ENCODE results near the gene HPGD.

HPGD gene

DNA sequence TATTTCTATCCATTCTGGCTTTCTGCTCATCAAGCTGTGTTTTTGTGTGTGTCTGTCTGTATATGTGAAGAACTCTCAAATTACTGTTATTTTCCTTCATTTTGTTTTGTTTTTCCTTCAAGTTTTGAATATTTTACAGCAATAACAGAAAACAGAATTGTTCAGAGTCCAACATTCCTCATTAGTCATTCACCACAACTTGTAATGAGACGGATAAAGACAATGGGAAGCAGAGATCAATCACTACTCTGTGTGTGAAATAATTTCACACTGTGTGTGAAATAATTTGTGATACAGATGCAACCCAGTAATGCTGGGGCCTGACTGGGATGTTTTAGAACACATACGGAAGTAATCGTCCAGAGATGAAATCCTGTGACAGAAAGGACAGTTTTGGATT, 55.2 kb downstream of the HPGD start:
- no peak for DNase-seq

DNA sequence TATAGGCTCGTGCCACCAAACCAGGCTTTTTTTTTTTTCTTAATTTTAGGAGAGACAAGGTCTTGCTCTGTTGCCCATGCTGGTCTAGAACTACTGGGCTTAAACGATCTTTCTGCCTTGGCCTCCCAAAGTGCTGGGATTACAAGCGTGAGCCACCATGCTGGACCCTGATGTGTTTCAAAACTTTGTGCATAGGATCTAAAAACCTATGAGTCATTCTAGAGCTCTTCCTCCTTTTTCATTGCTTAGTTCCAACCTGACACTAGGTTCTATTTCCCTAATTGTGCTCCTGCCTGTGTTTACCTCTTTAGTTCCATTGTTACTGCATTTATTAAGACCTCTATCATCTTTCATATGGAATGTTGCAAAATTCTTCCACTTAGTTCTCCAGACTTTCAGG, 57.3 kb downstream of the HPGD start:
- DNase-seq = no peak

DNA sequence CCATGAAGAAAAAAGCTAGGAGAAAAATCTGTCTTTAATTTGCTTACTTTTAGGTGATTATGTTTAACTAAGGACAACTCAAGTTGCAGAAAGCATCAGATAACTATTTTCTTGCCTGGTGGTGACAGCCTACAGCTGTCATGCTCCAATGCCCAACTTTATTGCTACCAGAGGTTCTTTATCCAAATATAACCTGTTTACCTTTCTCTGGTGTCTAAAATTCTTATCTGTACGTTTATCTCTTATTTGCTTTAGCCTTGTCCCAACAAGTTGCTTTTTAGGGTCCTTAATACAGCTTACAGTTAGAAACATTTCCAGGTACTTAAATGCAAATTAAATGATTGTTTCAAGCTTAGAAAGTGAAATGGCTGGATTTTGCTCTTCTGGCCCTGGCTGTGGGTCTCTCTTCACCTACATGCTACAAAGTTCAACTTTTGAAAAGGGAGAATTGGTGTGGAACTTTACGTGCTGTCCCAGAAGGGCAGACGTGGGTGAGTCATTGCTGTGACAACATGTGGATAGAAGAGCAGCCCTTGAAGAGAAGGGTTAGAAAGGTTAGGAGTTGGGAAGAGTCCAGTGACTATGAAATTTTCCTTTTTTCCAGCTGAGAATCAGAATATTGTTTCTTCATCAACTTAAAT, 60.7 kb downstream of the HPGD start:
- no peak for DNase-seq

DNA sequence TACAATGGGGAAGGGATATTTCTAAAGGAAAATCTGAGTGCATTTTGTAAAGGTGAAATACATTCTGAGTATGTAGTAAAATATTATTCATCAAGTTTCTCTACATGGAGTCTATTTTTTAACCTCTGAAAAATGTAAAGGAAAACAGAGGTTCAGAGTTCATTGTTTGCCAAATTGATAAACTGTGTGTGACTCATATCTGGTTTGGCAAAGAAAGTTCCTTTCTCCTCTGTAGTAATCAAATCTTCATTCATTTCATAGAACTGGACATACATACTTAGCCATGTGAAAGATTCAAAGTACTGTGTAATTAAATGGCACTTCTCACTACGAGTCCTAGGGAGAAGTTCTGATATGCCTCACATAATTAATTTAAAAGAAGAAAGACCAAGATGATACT, 61.6 kb downstream of the HPGD start:
- no peak for DNase-seq

DNA sequence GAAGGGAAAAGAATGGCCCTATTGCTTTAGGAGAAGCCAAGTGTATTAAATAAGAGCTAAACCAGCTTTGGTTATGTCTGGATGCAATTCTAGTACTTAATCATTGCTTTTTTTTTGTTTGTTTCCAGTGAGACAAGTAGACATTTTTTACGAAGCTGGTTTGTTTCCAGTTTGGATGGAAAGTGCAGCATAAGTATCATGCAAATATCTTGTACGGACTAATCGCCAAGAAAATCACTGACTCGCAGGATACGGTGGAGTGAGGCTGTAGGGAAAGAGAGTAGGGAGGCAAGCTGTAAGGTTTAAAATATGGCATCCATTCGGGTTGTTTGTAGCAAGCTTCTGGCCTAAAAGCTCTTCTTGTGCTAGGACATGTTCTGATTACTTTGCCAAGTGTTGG, 64.8 kb downstream of the HPGD start:
- DNase-seq = no peak

DNA sequence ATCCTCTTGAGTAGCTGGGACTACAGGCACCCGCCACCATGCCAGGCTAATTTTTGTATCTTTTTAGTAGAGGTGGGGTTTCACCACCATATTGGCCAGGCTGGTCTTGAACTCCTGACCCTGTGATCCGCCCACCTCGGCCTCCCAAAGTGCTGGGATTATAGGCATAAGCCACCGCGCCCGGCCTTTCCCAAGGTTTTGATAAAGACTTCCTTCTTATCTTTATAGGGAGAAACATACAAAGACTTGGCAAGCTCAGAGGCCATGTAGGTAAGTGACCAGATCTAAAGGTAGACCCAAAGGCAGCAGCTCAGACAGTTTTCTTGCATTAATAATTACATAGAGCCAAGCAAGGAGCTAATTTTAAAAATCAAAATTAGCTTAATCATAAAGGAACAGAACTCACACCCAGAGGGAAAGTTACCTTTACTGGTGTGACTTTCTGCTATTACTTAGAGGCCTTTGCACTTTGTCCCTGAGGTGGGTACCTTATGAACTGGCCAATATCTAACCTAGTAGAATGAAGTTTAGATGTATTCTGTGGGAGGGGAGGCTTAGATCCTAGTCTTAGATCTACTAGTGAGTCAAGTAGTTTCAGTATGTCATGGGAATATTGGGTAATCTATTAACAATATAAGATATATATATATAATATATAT, 67.3 kb downstream of the HPGD start:
- DNase-seq = no peak

DNA sequence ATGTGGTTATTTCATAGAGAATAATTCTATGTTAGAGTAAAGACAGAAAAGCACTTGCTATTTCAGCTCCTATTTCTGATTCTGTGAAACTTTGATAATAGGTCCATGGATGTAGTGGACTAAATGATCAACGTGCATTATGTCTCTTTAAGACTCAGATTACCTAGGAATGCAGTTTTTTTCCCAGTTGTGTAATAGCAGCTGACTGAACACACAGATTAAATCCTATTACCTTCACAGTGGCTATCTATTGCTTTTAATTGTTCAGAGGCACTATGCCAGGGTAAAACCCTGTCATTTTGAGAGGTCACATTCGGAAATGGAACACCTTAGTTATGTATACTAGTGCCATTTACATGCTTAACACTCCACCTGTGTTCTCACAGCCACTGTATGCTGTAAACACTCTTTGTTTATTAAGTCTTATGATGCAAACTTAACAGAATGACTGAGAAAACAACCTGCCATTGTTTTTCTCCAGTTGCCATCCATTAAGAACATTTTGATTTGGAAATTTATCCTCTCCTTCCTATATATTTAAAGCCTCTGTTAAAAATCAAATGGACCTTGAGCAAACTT, 70.5 kb downstream of the HPGD start:
- no peak for DNase-seq

DNA sequence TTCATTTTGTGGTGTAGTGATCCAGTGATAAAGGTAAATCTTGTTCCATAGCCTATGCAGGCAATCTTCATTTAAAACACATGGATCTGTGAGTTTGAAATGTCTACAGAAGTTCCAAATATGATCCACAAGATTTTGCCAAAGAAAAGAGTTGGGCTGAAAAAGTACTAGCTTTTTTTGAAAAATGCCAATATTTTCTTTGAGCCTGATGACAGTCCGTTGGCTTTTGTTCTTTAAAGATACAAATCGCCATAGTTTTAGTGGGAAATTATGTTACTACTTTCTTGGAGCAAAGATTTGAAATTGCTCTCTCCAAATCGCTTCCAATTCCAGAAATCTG, 71.5 kb downstream of the HPGD start:
- no peak for DNase-seq

DNA sequence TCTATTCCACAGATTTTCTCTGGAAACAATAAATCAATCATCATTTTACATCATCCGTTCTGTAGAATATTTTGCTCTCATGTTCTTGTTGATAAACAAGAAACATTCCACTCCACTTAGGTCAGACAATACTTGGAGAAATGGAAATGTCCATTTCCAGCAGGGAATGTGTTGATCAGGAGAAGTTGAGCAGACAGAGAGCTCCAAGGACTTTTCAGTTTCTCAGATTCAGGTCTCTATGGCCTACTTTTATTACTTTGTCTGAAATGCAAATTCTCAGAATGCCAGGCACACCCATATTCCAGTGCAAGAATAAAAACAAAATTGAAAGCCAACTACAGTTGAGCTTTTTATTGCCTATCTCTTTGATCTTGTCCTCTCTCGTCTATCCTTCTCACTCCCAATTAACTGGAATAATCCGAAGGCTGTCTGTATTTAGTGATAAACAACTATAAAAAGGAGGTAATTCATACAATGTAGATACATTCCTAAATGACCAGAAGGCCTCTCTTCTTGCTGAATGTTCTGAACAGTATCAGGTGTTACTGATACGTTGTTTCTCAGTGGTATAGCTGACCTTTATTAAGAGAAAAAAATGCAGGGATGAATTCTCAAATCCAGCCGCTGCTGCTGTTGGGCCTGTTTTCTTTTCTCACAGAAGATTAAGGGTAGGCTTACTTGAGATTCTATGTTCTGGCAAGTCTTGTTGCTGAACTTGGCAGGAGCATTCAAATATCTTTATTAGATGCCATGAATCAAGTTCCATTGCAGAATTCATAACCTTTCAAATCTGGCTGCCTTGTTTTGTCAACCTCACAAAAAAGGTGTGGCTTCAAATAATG, 72.1 kb downstream of the HPGD start:
- no peak for DNase-seq

DNA sequence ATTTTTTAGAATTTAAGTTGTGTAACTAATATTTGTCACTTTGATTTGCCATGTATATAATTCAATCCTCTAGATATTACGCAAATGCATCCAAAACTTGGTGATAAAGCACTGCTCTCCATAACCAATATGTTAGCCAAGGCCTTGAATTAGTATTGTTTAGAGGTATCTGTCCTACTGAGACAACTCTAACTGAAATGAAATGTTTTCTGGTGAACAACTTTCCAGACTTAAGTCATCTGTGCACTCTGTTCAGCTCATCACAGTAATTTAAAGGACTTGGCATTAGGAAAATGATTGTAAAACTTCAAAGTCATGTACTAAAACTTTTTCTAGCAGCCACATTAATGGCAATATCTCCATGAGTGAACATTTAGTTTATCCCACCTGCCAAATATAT, 73.1 kb downstream of the HPGD start:
- DNase-seq = no peak

DNA sequence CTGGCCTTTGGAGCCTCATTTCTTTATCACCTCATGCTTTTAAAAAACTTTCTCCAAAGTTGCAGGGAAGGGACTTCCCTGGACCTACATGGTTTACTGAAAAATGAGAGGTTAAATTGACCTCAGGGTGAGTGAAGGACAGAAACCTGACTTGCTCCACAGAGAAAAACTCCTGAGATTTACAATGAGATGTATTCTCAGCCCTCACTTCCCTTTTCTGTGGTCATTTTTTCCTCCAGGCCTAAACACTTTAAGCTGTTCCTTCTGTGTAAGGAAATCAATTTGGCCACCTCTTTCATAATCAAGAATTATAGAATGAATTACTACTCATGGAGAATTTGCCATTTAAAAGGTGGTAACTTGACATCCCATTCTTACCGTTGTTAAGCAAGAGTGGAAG, 77.9 kb downstream of the HPGD start:
- no peak for DNase-seq
